Measurements from ENCODE around the gene ABCA7. TPM values are rescaled to one million over a fixed set of nuclear protein-coding genes. Genes with fewer than 3 reads are reported as not detected.

The ABCA7 gene
- polyA plus RNA-seq, 1 donor from 2014 or later = 51.8 TPM

GRCh38 chr19:1065606-1066109 lies 25.8 kb downstream of the ABCA7 start:
- H3K36me3 ChIP-seq (ENCODE audit: insufficient read depth, low read length) = no peaks in the 10 kb centered on the region
- TF ChIP-seq SMC3 (conservative IDR thresholded peaks at IDR 0.05; ENCODE audit: poor library complexity) (no peak), REST (IDR thresholded peaks at IDR 0.05; ENCODE audit: borderline replicate concordance) (no peak), EP300 (conservative IDR thresholded peaks at IDR 0.05; ENCODE audit: poor library complexity, severe bottlenecking) (no peak), TAF1 (IDR thresholded peaks at IDR 0.05; ENCODE audit: low read depth) (no peak), RAD21 (conservative IDR thresholded peaks at IDR 0.05) (no peak), CTCF (IDR thresholded peaks at IDR 0.05; ENCODE audit: poor library complexity, severe bottlenecking) (no peak), EZH2 (IDR thresholded peaks at IDR 0.05; ENCODE audit: borderline replicate concordance, insufficient read depth, low read length, poor library complexity, severe bottlenecking) (no peak), POLR2AphosphoS5 (IDR thresholded peaks at IDR 0.05) (no peak)
- H3K9ac ChIP-seq (ENCODE audit: low read length) = no peak overlapping the region
- no peak overlapping the region for H2AFZ ChIP-seq (ENCODE audit: low read depth, low read length)
- H3K9me3 ChIP-seq (ENCODE audit: low read length) = no peaks in the 10 kb centered on the region
- H3K4me2 ChIP-seq (ENCODE audit: low read length) = no peak overlapping the region
- H4K20me1 ChIP-seq (ENCODE audit: insufficient read depth) = no peaks in the 10 kb centered on the region
- no peaks in the 10 kb centered on the region for H3K9me2 ChIP-seq (ENCODE audit: insufficient read depth, low read length)
- no peak overlapping the region for H3K4me3 ChIP-seq (ENCODE audit: low read length)
- H3F3A ChIP-seq (ENCODE audit: insufficient read depth, low read length, poor library complexity, severe bottlenecking) = no peaks in the 10 kb centered on the region
- no peak overlapping the region for H3K27ac ChIP-seq (ENCODE audit: low read length)
- H3K27me3 ChIP-seq (ENCODE audit: insufficient read depth, low read depth, low read length) = peaks cover 36% of the 10 kb centered on the region
- no peaks in the 10 kb centered on the region for H3K79me2 ChIP-seq (replicated peaks; ENCODE audit: insufficient read depth, low read length)

GRCh38 chr19:1066251-1066747 lies 26.4 kb downstream of the ABCA7 start:
- Histone ChIP-seq H2AFZ (ENCODE audit: low read depth, low read length) (no peak overlapping the region), H3K9ac (ENCODE audit: low read length) (no peak overlapping the region), H3K9me3 (ENCODE audit: low read length) (no peaks in the 10 kb centered on the region), H3K27ac (ENCODE audit: low read length) (no peak overlapping the region), H3K4me2 (ENCODE audit: low read length) (no peak overlapping the region), H3F3A (ENCODE audit: insufficient read depth, low read length, poor library complexity, severe bottlenecking) (no peaks in the 10 kb centered on the region), H4K20me1 (ENCODE audit: insufficient read depth) (no peaks in the 10 kb centered on the region), H3K4me3 (ENCODE audit: low read length) (no peak overlapping the region), H3K9me2 (ENCODE audit: insufficient read depth, low read length) (no peaks in the 10 kb centered on the region), H3K27me3 (ENCODE audit: insufficient read depth, low read depth, low read length) (peaks cover 40% of the 10 kb centered on the region), H3K79me2 (replicated peaks; ENCODE audit: insufficient read depth, low read length) (no peaks in the 10 kb centered on the region), H3K36me3 (ENCODE audit: insufficient read depth, low read length) (no peaks in the 10 kb centered on the region)
- TF ChIP-seq CTCF (IDR thresholded peaks at IDR 0.05; ENCODE audit: poor library complexity, severe bottlenecking) = no peak
- no peak for TF ChIP-seq EP300 (conservative IDR thresholded peaks at IDR 0.05; ENCODE audit: poor library complexity, severe bottlenecking)
- no peak for TF ChIP-seq REST (IDR thresholded peaks at IDR 0.05; ENCODE audit: borderline replicate concordance)
- no peak for TF ChIP-seq MXI1 (conservative IDR thresholded peaks at IDR 0.05; ENCODE audit: poor library complexity, severe bottlenecking)
- no peak for TF ChIP-seq TAF1 (IDR thresholded peaks at IDR 0.05; ENCODE audit: low read depth)
